PC-3 (cell line): ENCODE data around the gene SETD1B. TPM values are rescaled to one million over a fixed set of nuclear protein-coding genes. Genes with fewer than 3 reads are reported as not detected.
"Not testable (repeated sequence)": the region's sequence is repeated elsewhere in the genome, so short reads cannot be mapped to it uniquely, and the experiment has no call there.

Experiments
- ATAC-seq: fragments of 200-7000 bp; cut with Tn5 transposase; 2 replicates; pipeline ENCODE4 v1.9.1; 2020; ENCODE audit warnings: mild to moderate bottlenecking, moderate library complexity
- Bru-seq: library from RNA; stranded (reverse); fragments of 400-500 nt; gene quantifications from one replicate; lab custom pipeline; 2021; lab: Mats Ljungman, UMichigan
- BruChase-seq, 2 experiments: library from RNA; stranded (reverse); fragments of 400-500 nt; gene quantifications; one replicate each; lab custom pipeline; 2021; lab: Mats Ljungman, UMichigan
- BruUV-seq: library from RNA; stranded (reverse); fragments of 400-500 nt; replicated peaks from 2 replicates; lab custom pipeline; 2021; lab: Mats Ljungman, UMichigan
- CTCF ChIA-PET: fragments of 300-600 bp; sonication (Branson Sonifier 250); formaldehyde crosslinking; loops from one replicate; lab custom pipeline; 2022; ENCODE audit warnings: antibody characterized with exemption; lab: Charles Lee
- POLR2A ChIA-PET: fragments of 300-600 bp; sonication (Branson Sonifier 250); formaldehyde crosslinking; loops from one replicate; lab custom pipeline; 2022; ENCODE audit warnings: antibody characterized with exemption; ENCODE audit not compliant: unreplicated experiment; lab: Charles Lee
- DNase-seq: peaks from one replicate; pipeline ENCODE4 v3.0.0-alpha.2; 2015
- H2AFZ ChIP-seq: fragments of 300-600 bp; sonication (generic); 2 replicates; pipeline ENCODE4 v1.6.0; 2016; ENCODE audit warnings: antibody characterized with exemption, low read length
- H3F3A ChIP-seq: fragments of 300-600 bp; sonication (generic); one replicate; pipeline ENCODE4 v1.6.0; 2017; ENCODE audit warnings: antibody characterized with exemption, low read length, control low read depth, mild to moderate bottlenecking; ENCODE audit not compliant: unreplicated experiment
- H3K27ac ChIP-seq: fragments of 300-600 bp; sonication (generic); 2 replicates; pipeline ENCODE4 v1.5.1; 2016; ENCODE audit warnings: mild to moderate bottlenecking, low read length
- H3K27me3 ChIP-seq: fragments of 300-600 bp; sonication (generic); 2 replicates; pipeline ENCODE4 v1.6.1; 2016; ENCODE audit warnings: low read length, mixed read lengths
- H3K36me3 ChIP-seq: fragments of 300-600 bp; sonication (generic); 2 replicates; pipeline ENCODE4 v1.6.1; 2016; ENCODE audit warnings: low read depth, mixed run types, low read length, mixed read lengths
- H3K4me1 ChIP-seq: fragments of 300-600 bp; sonication (generic); 2 replicates; pipeline ENCODE4 v1.5.1; 2016; ENCODE audit warnings: low read length; ENCODE audit not compliant: insufficient read depth
- H3K4me2 ChIP-seq: fragments of 300-600 bp; sonication (generic); 2 replicates; pipeline ENCODE4 v1.6.0; 2016; ENCODE audit warnings: low read length
- H3K4me3 ChIP-seq: fragments of 300-600 bp; sonication (generic); 2 replicates; pipeline ENCODE4 v1.5.1; 2016; ENCODE audit warnings: mild to moderate bottlenecking, low read length, mixed read lengths
- H3K79me2 ChIP-seq: fragments of 300-600 bp; sonication (generic); 2 replicates; pipeline ENCODE4 v1.6.1; 2017; ENCODE audit warnings: low read length, mixed read lengths
- H3K9ac ChIP-seq: fragments of 300-600 bp; sonication (generic); 2 replicates; pipeline ENCODE4 v1.6.0; 2016; ENCODE audit warnings: mild to moderate bottlenecking, low read length
- H3K9me2 ChIP-seq: fragments of 300-600 bp; sonication (generic); replicated peaks from 2 replicates; pipeline ENCODE4 v1.6.1; 2016; ENCODE audit warnings: mixed run types, low read length, mixed read lengths
- H3K9me3 ChIP-seq: fragments of 300-600 bp; sonication (generic); 2 replicates; pipeline ENCODE4 v1.6.1; 2016; ENCODE audit warnings: low read length, mixed read lengths
- H4K20me1 ChIP-seq: fragments of 300-600 bp; sonication (generic); 2 replicates; pipeline ENCODE4 v1.6.1; 2016; ENCODE audit warnings: low read length, mixed read lengths
- CTCF ChIP-seq: fragments of 300-600 bp; sonication (generic); conservative IDR thresholded peaks from 2 replicates; pipeline ENCODE4 v1.5.1; 2017; ENCODE audit warnings: antibody characterized with exemption, low read depth, mild to moderate bottlenecking, low read length
- EZH2 ChIP-seq: fragments of 300-600 bp; sonication (generic); IDR thresholded peaks from one replicate; pipeline ENCODE4 v1.6.1; 2017; ENCODE audit warnings: antibody characterized with exemption, mild to moderate bottlenecking, low read length; ENCODE audit not compliant: unreplicated experiment
- EZH2phosphoT487 ChIP-seq: fragments of 300-600 bp; sonication (generic); IDR thresholded peaks from 2 replicates; pipeline ENCODE4 v1.6.1; 2018; ENCODE audit warnings: mild to moderate bottlenecking, antibody characterized with exemption, low read length, borderline replicate concordance
- intact Hi-C: fragments of 100-400 bp; cut with micrococcal nuclease; formaldehyde crosslinking; loops from 2 replicates; pipeline ENCODE4 v1.9.0; 2023
- long read RNA-seq: library from polyadenylated mRNA; unstranded; transcript quantifications from one replicate; pipeline ENCODE4 v2.0.0, GENCODE V29; 2021; ENCODE audit not compliant: unreplicated experiment
- total RNA-seq: library from RNA; depleted of rRNA; stranded (reverse); fragments of >200 nt; gene quantifications from 2 replicates; pipeline ENCODE4 v1.2.3, GENCODE V29; 2014; rRNA removed

The SETD1B gene
- total RNA-seq (7.5 and 13.0 TPM in 2 replicates), Bru-seq, nascent RNA (percentile 75 among the genes with signal in this experiment), BruChase-seq, experiment 1, labeled RNA remaining after a 6-hour chase (percentile 90 among the genes with signal in this experiment), BruChase-seq, experiment 2, labeled RNA remaining after a 2-hour chase (percentile 85 among the genes with signal in this experiment)
- long read RNA-seq, partial matches to known transcripts, result 5 of 26 reads
- long read RNA-seq, other reads (novel, unspliced or antisense), result 21 of 26 reads

- H3K4me1 ChIP-seq, result peaks cover 32% of the 10 kb centered on the region
- H4K20me1 ChIP-seq, result peaks cover 4% of the 10 kb centered on the region; the same call in 1 of the 2 replicates
- H3K9me2 ChIP-seq, result no peaks in the 10 kb centered on the region
- TF ChIP-seq EZH2phosphoT487, result no peak
- TF ChIP-seq EZH2, result no peak
- TF ChIP-seq CTCF, result no peak
- peak within 1 kb of the TSS; percentile 99 for H3K9ac ChIP-seq
- DNase-seq (peak; percentile 51), ATAC-seq (peak; percentile 3)
- peak within 1 kb of the TSS; percentile 80 for H3K4me3 ChIP-seq
- H3K36me3 ChIP-seq, result peaks cover 11% of the 10 kb centered on the region; the same call in 1 of the 2 replicates
- ChIA-PET CTCF (interaction anchor here (0.7 kb wide), 1 partner anchor 10 kb away, joined by 6 read pairs; no protein-coding TSS in a partner anchor), POLR2A (interaction anchor here (1.3 kb wide), 1 partner anchor 20 kb away, joined by 5 read pairs; no protein-coding TSS in a partner anchor)
- no peaks in the 10 kb centered on the region for H3F3A ChIP-seq
- intact Hi-C loops, result no loop called here
- peak within 1 kb of the TSS; percentile 99 for H3K27ac ChIP-seq
- H3K4me2 ChIP-seq, result peak within 1 kb of the TSS; percentile 93
- no TSS peak for BruUV-seq
- H2AFZ ChIP-seq, result peak within 1 kb of the TSS; percentile 95
- no peaks in the 10 kb centered on the region for H3K27me3 ChIP-seq
- peaks cover 81% of the 10 kb centered on the region for H3K79me2 ChIP-seq
- no peaks in the 10 kb centered on the region for H3K9me3 ChIP-seq
Measured at GRCh38 chr12:121803861-121804416, at the start of gene SETD1B. SETD1B (plus strand) TSS chr12:121804009; CDS start chr12:121804738, 729 bp downstream.

GRCh38 chr12:121754836-121755235 is 49.0 kb upstream of the SETD1B start:
- Histone ChIP-seq H3K36me3 (no peaks in the 10 kb centered on the region), H3K79me2 (no peaks in the 10 kb centered on the region), H3K27me3 (no peaks in the 10 kb centered on the region), H3K9me3 (no peaks in the 10 kb centered on the region), H3K27ac (no peak overlapping the region), H3K4me1 (peaks cover 6% of the 10 kb centered on the region; the same call in 1 of the 2 replicates), H2AFZ (no peak overlapping the region), H3K4me3 (no peak overlapping the region), H3F3A (no peaks in the 10 kb centered on the region), H3K9ac (no peak overlapping the region), H3K4me2 (no peak overlapping the region), H3K9me2 (no peaks in the 10 kb centered on the region), H4K20me1 (no peaks in the 10 kb centered on the region)
- BruUV-seq, result no TSS peak
- intact Hi-C loops, result no loop called here
- DNase-seq (no peak), ATAC-seq (no peak)
- POLR2A ChIA-PET, result no interaction called here
- CTCF ChIA-PET, result no interaction called here
- no peak for TF ChIP-seq CTCF
- no peak for TF ChIP-seq EZH2
- TF ChIP-seq EZH2phosphoT487, result no peak

- ChIA-PET POLR2A (no interaction called here), CTCF (no interaction called here)
- intact Hi-C loops, result no loop called here
- TF ChIP-seq EZH2phosphoT487 (no peak), EZH2 (no peak), CTCF (no peak)
- Histone ChIP-seq H3F3A (no peaks in the 10 kb centered on the region), H3K9ac (no peak overlapping the region), H3K9me3 (no peaks in the 10 kb centered on the region), H3K4me2 (no peak overlapping the region), H3K9me2 (no peaks in the 10 kb centered on the region), H3K79me2 (no peaks in the 10 kb centered on the region), H2AFZ (no peak overlapping the region), H3K4me1 (peaks cover 6% of the 10 kb centered on the region; the same call in 1 of the 2 replicates), H3K4me3 (no peak overlapping the region), H4K20me1 (no peaks in the 10 kb centered on the region), H3K27ac (no peak overlapping the region), H3K36me3 (no peaks in the 10 kb centered on the region), H3K27me3 (no peaks in the 10 kb centered on the region)
- no peak for ATAC-seq
- DNase-seq, result no peak
- BruUV-seq, result TSS peak; percentile 16
Measured at GRCh38 chr12:121755591-121755990, 48.2 kb upstream of the SETD1B start.

- H2AFZ ChIP-seq, result not testable (repeated sequence)
Measured at GRCh38 chr12:121758536-121758935, 45.3 kb upstream of the SETD1B start.

More at GRCh38 chr12:121758536-121758935, 45.3 kb upstream of the SETD1B start:
- intact Hi-C loops, H3K9me3 ChIP-seq, H3K9me2 ChIP-seq, H3K36me3 ChIP-seq, H3F3A ChIP-seq, DNase-seq, H3K79me2 ChIP-seq, H3K4me1 ChIP-seq, H3K9ac ChIP-seq, H3K4me3 ChIP-seq, H3K4me2 ChIP-seq, CTCF ChIA-PET, BruUV-seq, H4K20me1 ChIP-seq, H3K27ac ChIP-seq, H3K27me3 ChIP-seq, ATAC-seq, POLR2A ChIA-PET: not testable (repeated sequence)
